GM21737 (cell line): ENCODE measurements around the gene PFKP.

Source experiments
- ATAC-seq: cut with Tn5 transposase; IDR thresholded peaks from one replicate; pipeline ENCODE4 v1.9.1; 2021; ENCODE audit warnings: mild to moderate bottlenecking, moderate library complexity; ENCODE audit not compliant: unreplicated experiment

Gene PFKP

GRCh38 chr10:3179174-3179573, 111.8 kb downstream of the PFKP start:
- ATAC-seq: no peak

GRCh38 chr10:3180355-3181025, 113.1 kb downstream of the PFKP start:
- ATAC-seq: no peak

- no peak for ATAC-seq
Measured at GRCh38 chr10:3185386-3185785, 118.0 kb downstream of the PFKP start.

GRCh38 chr10:3186368-3186767, 119.0 kb downstream of the PFKP start:
- no peak for ATAC-seq
